Measurements from ENCODE around the gene BHLHA15.

The BHLHA15 gene

DNA sequence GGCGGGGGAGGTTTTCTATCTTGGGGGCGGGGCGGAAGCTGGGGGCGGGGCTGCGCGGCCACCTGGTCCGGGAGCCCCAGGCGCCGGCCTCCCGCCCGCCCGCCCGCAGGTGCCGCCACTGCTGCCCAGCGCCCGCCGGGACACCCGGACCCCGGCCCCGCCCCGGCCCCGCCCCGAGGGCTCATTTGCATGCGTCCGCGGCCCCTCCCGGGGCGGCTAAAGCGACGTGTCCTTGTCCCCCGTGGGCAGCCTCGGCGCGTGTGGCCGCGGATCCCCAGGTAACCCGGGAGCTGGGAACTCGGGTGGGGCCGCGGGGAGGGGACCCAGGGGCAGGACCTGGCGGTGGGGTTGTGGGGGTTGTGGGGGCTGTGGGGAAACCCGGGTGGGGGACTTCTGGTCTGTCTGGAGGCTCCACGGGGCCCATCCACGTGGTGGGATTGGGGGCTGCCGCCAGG lies at the start of gene BHLHA15:
TSS of gene BHLHA15 (plus strand) at position 219 of the 455 bp plus-strand sequence. CDS start 871 bp downstream, outside the sequence.
- no peak for DNase-seq

- DNase-seq, result no peak
Observed at GRCh38 chr7:98162758-98163157, 48.5 kb upstream of the BHLHA15 start.

DNA sequence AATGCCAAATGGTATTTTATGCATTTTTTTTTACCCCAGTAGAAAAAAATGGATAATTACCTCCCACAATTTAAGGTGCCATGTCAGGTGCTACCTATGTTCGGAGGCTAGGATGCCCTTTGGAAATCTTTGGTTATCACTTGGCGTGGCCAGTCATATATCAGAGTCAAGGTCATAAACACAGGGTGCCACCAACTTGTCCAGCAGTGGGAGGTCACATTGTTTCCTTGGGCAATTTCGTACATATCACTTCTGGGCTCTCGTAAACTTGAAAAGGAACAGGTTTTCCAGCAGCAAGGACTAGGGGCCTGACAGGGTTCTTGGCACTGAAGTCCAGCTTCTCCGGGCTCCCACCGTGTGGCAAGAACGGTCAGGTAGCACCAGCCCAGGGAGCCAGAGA lies 48.0 kb upstream of the BHLHA15 start:
- DNase-seq, result no peak

- no peak for DNase-seq
Observed at GRCh38 chr7:98163704-98164494, 47.3 kb upstream of the BHLHA15 start.

DNA sequence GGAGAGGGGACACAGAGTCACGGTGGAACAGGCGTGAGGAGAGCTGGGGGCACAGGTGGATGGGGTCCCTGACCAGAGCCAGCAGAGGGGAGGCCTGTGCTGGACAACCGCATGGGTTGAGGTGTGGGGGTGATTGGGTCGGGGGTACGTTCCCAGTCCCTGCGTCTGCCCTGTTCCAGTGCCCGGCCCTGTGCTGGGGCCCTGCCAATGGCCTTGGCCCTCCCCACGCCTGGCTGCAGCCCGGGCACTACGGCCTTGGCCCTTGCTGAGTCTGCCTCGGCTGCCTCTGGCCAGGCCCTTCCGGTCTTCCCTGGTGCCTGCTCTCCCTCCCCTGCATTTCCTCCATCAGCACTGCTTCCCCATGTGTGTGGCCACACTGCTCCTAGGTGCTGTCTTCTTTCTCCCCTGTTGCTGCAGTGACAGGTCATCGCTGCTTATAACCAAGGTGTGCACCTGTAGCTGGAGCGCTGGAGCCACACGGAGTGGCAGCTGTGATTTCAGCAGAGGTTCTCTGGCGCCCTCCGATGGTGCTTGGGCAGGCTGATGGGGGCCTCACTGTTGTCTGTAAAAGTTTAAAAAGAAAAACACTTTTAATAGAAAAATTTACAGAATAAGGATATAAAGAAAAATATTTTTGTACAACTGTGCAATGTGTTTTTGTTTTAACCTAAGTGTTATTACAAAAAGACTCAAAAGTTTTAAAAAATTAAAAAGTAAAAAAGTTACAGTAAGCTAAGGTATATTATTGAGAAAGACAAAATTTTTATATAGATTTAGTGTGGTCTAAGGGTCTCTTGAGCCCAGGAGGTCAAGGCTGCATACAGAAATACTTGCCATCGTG lies 45.2 kb upstream of the BHLHA15 start:
- DNase-seq, result no peak

DNA sequence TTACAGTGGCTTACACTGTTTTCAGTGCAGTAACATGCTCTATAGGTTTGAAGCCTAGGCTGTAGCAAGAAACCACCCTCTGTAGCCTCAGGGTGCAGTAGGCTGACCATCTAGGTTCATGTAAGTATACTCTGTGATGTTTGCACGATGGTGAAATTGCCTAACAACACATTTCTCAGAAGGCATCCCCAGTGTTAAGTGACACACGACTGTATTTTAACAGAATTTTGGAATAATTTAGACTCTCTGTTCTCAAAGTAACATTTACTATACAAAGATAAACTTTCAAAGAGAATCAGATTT lies 44.6 kb upstream of the BHLHA15 start:
- DNase-seq, result no peak

GRCh38 chr7:98167653-98168052 lies 43.6 kb upstream of the BHLHA15 start:
- no peak for DNase-seq

DNA sequence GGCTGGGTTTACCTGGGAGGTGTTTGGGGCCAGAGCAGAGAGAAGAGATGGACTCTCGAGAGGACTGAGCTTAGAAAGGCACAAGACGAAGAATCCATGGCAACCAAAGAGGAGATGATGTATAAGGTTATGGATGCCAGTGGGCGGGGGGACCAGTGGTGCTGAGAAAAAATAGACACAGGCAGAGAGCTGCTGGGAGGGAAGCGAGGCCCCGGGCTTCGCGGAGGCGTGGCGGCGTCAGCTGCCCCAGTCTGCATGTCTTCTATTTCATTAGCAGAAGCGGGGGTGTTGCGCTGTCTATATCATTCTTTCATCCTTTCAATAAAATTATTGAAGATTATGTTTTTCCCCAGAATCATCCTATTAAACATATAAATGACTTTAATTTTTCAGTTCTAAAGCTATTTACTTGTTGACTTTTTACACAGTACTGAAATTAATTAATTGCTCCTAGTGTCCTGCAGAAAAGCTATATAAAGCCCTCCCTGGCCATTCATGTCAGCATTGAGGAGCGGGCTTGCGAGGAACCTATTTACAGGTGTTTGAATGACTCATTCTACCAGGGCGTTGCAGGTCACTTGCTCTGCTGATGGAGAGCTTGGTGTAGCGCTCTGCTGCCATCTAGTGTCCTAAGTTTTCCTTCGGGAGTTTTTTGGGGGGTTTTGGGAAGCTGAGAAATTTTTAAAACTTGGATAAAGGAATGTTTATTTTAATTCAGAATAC lies 42.9 kb upstream of the BHLHA15 start:
- peak; percentile 48 for DNase-seq

DNA sequence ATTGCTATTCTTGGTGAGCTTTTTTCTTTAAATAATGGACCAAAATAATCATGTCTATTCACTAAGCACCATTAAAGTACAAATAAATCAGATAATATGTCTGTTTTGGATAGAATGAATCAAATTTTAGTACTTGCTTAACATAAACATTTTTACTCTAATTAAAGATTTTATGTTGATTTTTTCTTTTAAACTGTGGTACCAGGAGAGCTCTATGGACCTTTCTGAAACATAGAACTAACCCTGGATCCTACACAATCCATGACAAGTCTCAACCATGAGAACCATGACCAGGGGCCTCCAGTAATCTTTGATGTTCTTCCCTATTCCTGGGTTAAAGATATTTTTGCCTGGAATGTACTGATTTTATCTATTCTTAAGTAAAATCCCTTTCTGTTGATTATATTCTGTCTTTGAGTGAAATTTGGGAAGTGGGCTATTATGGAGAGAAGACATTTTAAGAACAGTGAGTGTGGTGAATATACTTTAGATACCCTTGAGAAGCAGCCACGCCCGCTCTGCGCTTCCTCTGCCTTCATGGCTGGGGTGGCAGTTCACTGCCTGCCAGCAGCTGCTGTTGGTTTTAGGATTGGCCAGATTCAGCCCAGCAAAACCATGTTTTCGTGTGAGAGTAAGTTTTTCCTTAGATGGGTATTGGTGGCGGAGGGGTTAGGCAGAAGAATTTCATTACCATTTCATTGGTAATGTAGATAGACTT lies 42.2 kb upstream of the BHLHA15 start:
- DNase-seq, result no peak

DNA sequence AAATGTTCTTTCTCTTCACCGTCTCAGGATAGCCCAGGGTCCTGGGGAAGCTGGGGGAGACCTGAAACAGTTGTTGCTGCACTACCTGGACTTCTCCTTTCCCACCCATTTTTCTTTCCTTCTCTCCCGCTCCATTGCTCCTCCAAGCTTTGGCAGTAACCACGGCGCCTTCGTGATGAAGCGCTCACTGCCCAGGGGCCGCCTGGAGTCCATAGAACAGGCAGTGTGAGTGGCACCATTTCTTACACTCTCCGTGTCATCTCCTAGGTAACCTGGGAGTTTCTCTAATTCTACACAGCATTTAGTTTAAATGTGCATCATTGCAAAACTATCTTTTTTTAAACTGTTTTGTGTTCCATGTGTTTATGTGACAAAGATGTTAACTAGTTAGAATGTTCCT lies 40.3 kb upstream of the BHLHA15 start:
- DNase-seq, result no peak

DNA sequence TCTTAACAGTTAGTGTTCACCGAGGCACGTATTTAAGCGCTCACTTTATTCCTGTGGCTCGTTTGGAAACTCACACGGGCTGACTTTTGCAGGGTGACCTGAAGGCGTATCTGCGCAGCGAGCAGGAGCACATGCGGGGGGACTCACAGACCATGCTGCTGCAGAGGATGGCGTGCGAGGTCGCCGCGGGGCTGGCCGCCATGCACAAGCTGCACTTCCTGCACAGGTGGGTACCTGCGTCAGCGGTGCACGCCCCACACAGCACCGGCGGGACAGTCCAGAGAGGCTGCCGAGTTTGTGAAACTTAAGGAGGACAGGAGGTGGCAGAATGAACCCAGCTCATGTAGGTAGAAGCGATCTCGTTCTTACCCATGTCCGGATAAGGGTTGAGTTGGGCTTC lies 39.8 kb upstream of the BHLHA15 start:
- DNase-seq, result no peak

GRCh38 chr7:98174334-98175259 lies 36.6 kb upstream of the BHLHA15 start:
- DNase-seq, result no peak

GRCh38 chr7:98175260-98175940 lies 35.8 kb upstream of the BHLHA15 start:
- no peak for DNase-seq

- no peak for DNase-seq
Observed at GRCh38 chr7:98177553-98177952, 33.7 kb upstream of the BHLHA15 start.

GRCh38 chr7:98178321-98178720 lies 32.9 kb upstream of the BHLHA15 start:
- DNase-seq, result no peak

DNA sequence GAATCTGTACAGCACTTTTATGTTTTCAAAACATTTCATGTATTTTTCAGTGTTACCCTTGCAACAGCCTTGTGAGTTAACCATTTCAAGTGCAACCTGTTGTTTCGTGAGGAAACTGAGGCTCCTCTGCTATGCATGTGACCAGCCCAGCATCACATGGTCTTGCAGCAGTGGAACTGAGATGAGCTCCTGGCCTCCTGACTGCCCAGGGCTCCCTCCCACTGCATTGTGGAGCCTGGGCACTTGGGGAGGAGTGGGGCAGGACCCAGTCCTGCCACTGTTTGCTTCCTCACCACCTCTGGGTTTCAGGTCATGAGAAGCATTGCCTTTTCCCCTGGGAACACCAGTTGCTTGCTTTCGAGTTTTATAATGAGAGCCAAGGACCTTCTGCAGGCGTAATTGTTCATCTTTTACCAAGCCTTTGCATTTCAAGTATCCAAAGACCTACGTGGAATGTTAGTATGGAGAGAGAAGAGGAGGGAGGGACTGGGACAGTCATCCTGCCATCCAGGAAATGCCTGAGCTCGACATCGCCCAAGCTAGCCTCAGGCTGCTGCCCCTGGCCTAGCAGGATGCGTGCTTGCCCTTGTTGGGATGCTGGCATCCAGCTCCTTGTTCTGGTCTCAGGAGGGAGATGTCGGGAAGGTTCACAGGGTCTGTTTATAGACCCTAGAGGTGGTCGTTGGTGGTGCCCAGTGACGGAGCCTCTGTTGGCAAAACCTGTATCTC lies 32.3 kb upstream of the BHLHA15 start:
- no peak for DNase-seq

DNA sequence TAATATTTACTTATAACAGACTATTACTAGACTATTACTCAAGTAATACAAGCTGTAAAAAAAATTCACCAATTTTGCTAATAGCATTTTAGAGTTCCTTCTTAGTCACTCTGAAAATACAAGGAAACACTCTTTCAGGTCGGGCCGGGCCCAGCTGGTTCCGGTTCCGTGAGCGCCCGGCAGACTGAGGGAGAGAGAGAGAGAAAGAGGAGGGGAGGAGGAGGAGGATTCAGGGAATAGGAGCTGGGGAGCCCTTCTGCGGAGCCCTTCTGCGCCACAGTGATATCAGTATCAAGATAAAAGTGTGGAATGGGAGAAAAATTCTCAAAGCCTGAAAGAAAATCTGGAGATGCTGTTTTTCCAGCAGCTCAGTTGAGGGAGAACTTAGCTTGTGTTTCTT lies 30.5 kb upstream of the BHLHA15 start:
- DNase-seq, result no peak

DNA sequence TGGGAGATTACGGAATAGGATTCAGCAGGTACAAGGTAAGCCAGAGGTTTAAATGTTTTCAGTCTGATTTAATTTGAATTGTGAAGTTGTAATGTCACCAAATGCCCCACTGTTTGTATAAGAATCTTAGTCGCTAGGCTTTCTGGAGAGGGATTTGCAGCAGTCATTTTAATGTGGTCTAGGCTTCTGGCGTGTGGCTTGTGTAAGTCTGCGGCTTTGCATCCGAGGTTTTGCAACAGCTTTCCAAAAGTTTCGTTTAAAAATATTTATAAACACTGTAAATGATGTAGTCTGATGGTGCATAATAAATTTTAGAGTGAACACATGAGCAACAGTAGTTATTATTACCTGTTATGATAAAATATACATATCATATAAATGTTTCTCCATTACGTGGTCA lies 26.1 kb upstream of the BHLHA15 start:
- no peak for DNase-seq

GRCh38 chr7:98186452-98187137 lies 24.6 kb upstream of the BHLHA15 start:
- no peak for DNase-seq

GRCh38 chr7:98187138-98187502 lies 24.1 kb upstream of the BHLHA15 start:
- DNase-seq, result no peak

All from NCI-H1048 (cell line).